A549 (cell line): ENCODE results near the gene PSMC3IP. TPM values are rescaled to one million over a fixed set of nuclear protein-coding genes. Genes with fewer than 3 reads are reported as not detected.
A peak's percentile ranks its signal among the peaks of the same experiment; 100 is the strongest.

Source experiments
- ATAC-seq, 2 experiments: fragments of 200-7000 bp in 1 of 2; fragments of >200 bp in 1 of 2; cut with Nextera tagmentation in 1 of 2; cut with Tn5 transposase in 1 of 2; 3 replicates each; pipeline versions ENCODE4 v1.8.0 to v1.9.1; 2018 to 2020; ENCODE audit warnings: mild to moderate bottlenecking in 1 of 2, moderate library complexity in 1 of 2
- CTCF ChIA-PET: fragments of 300-600 bp; sonication (Branson Sonifier 250); formaldehyde crosslinking; extraction: SDS; loops from one replicate; lab custom pipeline; 2021; ENCODE audit warnings: antibody characterized with exemption, inconsistent platforms; lab: Yijun Ruan, JAX
- POLR2A ChIA-PET: fragments of 350-600 bp; formaldehyde crosslinking; extraction: SDS; loops from one replicate; lab custom pipeline; 2021; ENCODE audit warnings: antibody characterized with exemption, inconsistent platforms; lab: Yijun Ruan, JAX
- DNase-seq, 2 experiments: peaks; one replicate each; pipeline versions ENCODE4 v3.0.0 to v3.0.0-alpha.2; 2011 to 2016; ENCODE audit warnings: low read depth in 1 of 2, low spot score in 1 of 2
- FAIRE-seq: peaks from 2 replicates; lab custom pipeline; 2011; peaks lifted over from hg19 to GRCh38; lab: Jason Lieb, UNC
- H3K27ac ChIP-seq, 2 experiments: fragments of >200 bp; sonication (Bioruptor Twin); formaldehyde crosslinking; 3 replicates each; pipeline ENCODE4 v1.5.1; 2016 to 2017
- H3K4me1 ChIP-seq: fragments of >200 bp; sonication (Bioruptor Twin); formaldehyde crosslinking; 3 replicates; pipeline ENCODE4 v1.6.1; 2016
- H3K4me2 ChIP-seq: fragments of >200 bp; sonication (Bioruptor Twin); formaldehyde crosslinking; 3 replicates; pipeline ENCODE4 v1.6.1; 2016
- H3K4me3 ChIP-seq: fragments of >200 bp; sonication (Bioruptor Twin); formaldehyde crosslinking; 3 replicates; pipeline ENCODE4 v1.5.1; 2016
- H3K9me3 ChIP-seq: fragments of >200 bp; sonication (Bioruptor Twin); formaldehyde crosslinking; 3 replicates; pipeline ENCODE4 v1.6.1; 2016
- CBX2 ChIP-seq: fragments of 200-600 bp; sonication (generic); IDR thresholded peaks from 2 replicates; pipeline ENCODE4 v1.6.1; 2016; ENCODE audit warnings: low read depth, mild to moderate bottlenecking, borderline replicate concordance
- CHD2 ChIP-seq: fragments of 150-350 bp; IDR thresholded peaks from 2 replicates; pipeline ENCODE4 v1.6.1; 2014; ENCODE audit warnings: low read length; ENCODE audit not compliant: partially characterized antibody
- GATA3 ChIP-seq: IDR thresholded peaks from 2 replicates; pipeline ENCODE4 v1.6.1; 2012; ENCODE audit warnings: borderline replicate concordance
- HEYL ChIP-seq: fragments of 250-450 bp; sonication (Bioruptor Pico); IDR thresholded peaks from 2 replicates; pipeline ENCODE4 v1.8.0; 2021; ENCODE audit warnings: mild to moderate bottlenecking, moderate library complexity
- HOXB13 ChIP-seq: fragments of 250-450 bp; sonication (Bioruptor Pico); IDR thresholded peaks from 2 replicates; pipeline ENCODE4 v1.5.0; 2020; ENCODE audit warnings: low read depth, mild to moderate bottlenecking, moderate library complexity
- HOXB5 ChIP-seq: fragments of 250-450 bp; sonication (Bioruptor Pico); IDR thresholded peaks from 2 replicates; pipeline ENCODE4 v1.5.0; 2020; ENCODE audit warnings: mild to moderate bottlenecking, moderate library complexity
- JUN ChIP-seq, 2 experiments: fragments of >200 bp; sonication (Bioruptor Twin); formaldehyde crosslinking; IDR thresholded peaks; 2 replicates in 1 of 2; 3 replicates in 1 of 2; pipeline ENCODE4 v1.6.1; 2016 to 2017
- MYC ChIP-seq: IDR thresholded peaks from 2 replicates; pipeline ENCODE4 v1.6.1; 2012; ENCODE audit warnings: mild to moderate bottlenecking, inconsistent platforms, low read length, improper control_type of control experiment, borderline replicate concordance
- NPAS2 ChIP-seq: fragments of 250-450 bp; sonication (Bioruptor Pico); IDR thresholded peaks from 2 replicates; pipeline ENCODE4 v1.8.0; 2022; ENCODE audit warnings: mild to moderate bottlenecking, moderate library complexity, borderline replicate concordance
- POLR2A ChIP-seq: IDR thresholded peaks from 2 replicates; pipeline ENCODE4 v1.6.1; 2012; ENCODE audit warnings: mild to moderate bottlenecking, low read length
- RARB ChIP-seq: fragments of 250-450 bp; sonication (Bioruptor Pico); IDR thresholded peaks from 2 replicates; pipeline ENCODE4 v1.8.0; 2021; ENCODE audit warnings: mild to moderate bottlenecking, moderate library complexity
- RFX5 ChIP-seq: fragments of 450-650 bp; IDR thresholded peaks from 2 replicates; pipeline ENCODE4 v1.7.1; 2014; ENCODE audit warnings: antibody characterized with exemption, mild to moderate bottlenecking, moderate library complexity
- TFCP2L1 ChIP-seq: fragments of 250-450 bp; sonication (Bioruptor Pico); IDR thresholded peaks from 2 replicates; pipeline ENCODE4 v1.5.0; 2021; ENCODE audit warnings: mild to moderate bottlenecking
- TP53 ChIP-seq: fragments of 250-450 bp; sonication (Bioruptor Pico); IDR thresholded peaks from 2 replicates; pipeline ENCODE4 v1.5.0; 2021; ENCODE audit warnings: mild to moderate bottlenecking, moderate library complexity
- ZSCAN20 ChIP-seq: fragments of 250-450 bp; sonication (Bioruptor Pico); IDR thresholded peaks from 2 replicates; pipeline ENCODE4 v1.8.0; 2022; ENCODE audit warnings: mild to moderate bottlenecking, moderate library complexity
- WGBS: methylation state at CpG from one replicate; pipeline ENCODE4 v1.1.6; 2017; ENCODE audit errors: missing lambda C conversion rate; 5-methylcytosine and 5-hydroxymethylcytosine counted together
- polyA plus RNA-seq, 4 experiments: library from polyadenylated mRNA; depleted of rRNA in 3 of 4; stranded (reverse); fragments of >200 nt; fragmentation: RNase III in 1 of 4; extraction: RNeasy Plus Mini Kit Qiagen cat#74134 plus additional on column Dnase treatment in 1 of 4; gene quantifications; 2 replicates in 3 of 4; 3 replicates in 1 of 4; pipeline ENCODE4 v1.2.3, GENCODE V29; 2011 to 2017
- TF ChIP-seq, protein P1 (sequence below): IDR thresholded peaks from 2 replicates; pipeline ENCODE4 v1.6.1; 2012
- TF ChIP-seq, protein P2 (sequence below): fragments of 150-350 bp; IDR thresholded peaks from 2 replicates; pipeline ENCODE4 v1.6.1; 2014; ENCODE audit warnings: low read depth, mild to moderate bottlenecking, low read length
- TF ChIP-seq, protein P3 (sequence below): fragments of 250-450 bp; sonication (Bioruptor Pico); IDR thresholded peaks from 2 replicates; pipeline ENCODE4 v1.5.0; 2021; ENCODE audit warnings: mild to moderate bottlenecking, moderate library complexity, borderline replicate concordance
- TF ChIP-seq, protein P4 (sequence below): fragments of >200 bp; sonication (Bioruptor Twin); formaldehyde crosslinking; IDR thresholded peaks from 3 replicates; pipeline ENCODE4 v1.6.1; 2016
- TF ChIP-seq, protein P5 (sequence below): fragments of 250-450 bp; sonication (Bioruptor Pico); IDR thresholded peaks from 2 replicates; pipeline ENCODE4 v1.5.0; 2020; ENCODE audit warnings: low read depth, mild to moderate bottlenecking, moderate library complexity
- TF ChIP-seq, protein P6 (sequence below): IDR thresholded peaks from 2 replicates; pipeline ENCODE4 v1.6.1; 2012

Gene PSMC3IP
- polyA plus RNA-seq, 2 of the 4 experiments (the other 2 are of a cell fraction), result 26.1 to 37.9 TPM

DNA sequence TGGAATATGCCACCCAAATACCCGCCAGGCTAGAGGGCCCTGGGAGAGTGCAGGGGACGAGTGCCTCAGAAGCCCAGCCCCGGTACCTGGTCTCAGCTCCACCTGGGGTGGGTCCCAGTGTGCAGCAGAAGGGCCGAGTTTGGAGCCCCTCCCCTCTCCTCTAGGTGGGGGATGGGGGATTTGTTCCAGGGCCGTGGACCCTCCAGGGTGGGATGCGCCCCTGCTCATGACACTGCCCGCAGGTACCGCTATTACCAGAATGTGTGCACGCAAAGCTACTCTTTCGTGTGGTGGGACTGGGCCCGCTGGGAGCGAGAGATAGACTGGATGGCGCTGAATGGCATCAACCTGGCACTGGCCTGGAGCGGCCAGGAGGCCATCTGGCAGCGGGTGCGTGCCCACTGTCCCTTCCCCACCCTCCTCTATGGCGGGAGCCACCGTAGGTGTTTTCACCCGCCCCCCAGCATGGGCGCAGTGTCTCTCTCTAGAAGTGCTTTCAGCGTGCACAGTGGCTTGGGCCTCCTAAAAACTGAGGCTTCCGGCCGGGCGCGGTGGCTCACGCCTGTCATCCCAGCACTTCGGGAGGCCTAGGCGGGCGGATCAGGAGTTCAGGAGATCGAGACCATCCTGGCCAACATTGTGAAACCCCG is 40.2 kb downstream of the PSMC3IP start:
- Histone ChIP-seq H3K4me3 (peak overlapping the region; percentile 82), H3K4me1 (peaks cover 30% of the 10 kb centered on the region), H3K27ac (peak overlapping the region; percentile 93 to 97), H3K9me3 (no peaks in the 10 kb centered on the region), H3K4me2 (peak overlapping the region; percentile 74)
- ATAC-seq (peak; percentile 1 to 14; a peak in 3 of 6 replicates), FAIRE-seq (no peak), DNase-seq (no peak)
- CTCF ChIA-PET, result interaction anchor here (1.1 to 6.8 kb wide), 7 partner anchors 10 to 226 kb away, joined by 3 to 42 read pairs (median 4); no protein-coding TSS in a partner anchor
- 0 out of 2 replicates have a peak, but pooled peaks have one; percentile 16 for TF ChIP-seq POLR2A
- TF ChIP-seq, protein P1, sequence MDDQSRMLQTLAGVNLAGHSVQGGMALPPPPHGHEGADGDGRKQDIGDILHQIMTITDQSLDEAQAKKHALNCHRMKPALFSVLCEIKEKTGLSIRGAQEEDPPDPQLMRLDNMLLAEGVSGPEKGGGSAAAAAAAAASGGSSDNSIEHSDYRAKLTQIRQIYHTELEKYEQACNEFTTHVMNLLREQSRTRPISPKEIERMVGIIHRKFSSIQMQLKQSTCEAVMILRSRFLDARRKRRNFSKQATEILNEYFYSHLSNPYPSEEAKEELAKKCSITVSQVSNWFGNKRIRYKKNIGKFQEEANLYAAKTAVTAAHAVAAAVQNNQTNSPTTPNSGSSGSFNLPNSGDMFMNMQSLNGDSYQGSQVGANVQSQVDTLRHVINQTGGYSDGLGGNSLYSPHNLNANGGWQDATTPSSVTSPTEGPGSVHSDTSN, result no peak
- POLR2A ChIA-PET, result interaction anchor here (0.7 to 2.1 kb wide), 3 partner anchors 11 to 283 kb away, joined by 3 to 22 read pairs (median 7); no protein-coding TSS in a partner anchor
- WGBS, result 86% methylated on average over 30 of the region's 31 CpGs

DNA sequence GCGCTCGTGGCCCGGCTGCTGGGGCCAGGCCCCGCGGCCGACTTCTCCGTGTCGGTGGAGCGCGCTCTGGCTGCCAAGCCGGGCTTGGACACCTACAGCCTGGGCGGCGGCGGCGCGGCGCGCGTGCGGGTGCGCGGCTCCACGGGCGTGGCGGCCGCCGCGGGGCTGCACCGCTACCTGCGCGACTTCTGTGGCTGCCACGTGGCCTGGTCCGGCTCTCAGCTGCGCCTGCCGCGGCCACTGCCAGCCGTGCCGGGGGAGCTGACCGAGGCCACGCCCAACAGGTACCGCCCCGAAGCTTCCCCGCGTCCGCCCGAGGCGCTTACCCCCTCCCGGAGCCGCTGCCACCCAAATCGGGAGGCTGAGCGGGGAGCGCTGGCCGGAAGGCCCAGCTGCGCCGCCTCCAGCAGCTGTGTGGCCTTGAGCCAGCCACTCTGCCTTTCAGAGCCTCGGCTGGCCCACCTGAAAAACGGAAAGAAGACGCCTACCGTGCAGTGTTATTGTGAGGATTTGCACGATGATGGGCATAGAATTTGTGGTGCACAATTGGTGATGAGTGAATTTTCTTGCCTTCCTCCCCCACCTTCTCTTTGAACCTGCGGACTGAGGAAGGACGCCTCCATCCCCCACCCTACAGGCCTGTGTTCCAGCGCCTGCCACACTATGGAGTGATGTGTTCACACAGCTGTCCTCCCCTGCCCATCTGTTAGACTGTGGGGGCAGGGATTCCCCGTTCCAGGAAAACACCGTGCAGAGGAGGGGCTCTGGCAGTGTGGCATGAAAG is 41.0 kb downstream of the PSMC3IP start:
- POLR2A ChIA-PET, result interaction anchor here (0.5 to 2.1 kb wide), 18 partner anchors 9 to 462 kb away, joined by 3 to 22 read pairs (median 6); partner anchors contain the start of genes CAVIN1, PLEKHH3, PSMC3IP and RETREG3

More for the DNA sequence above, 41.0 kb downstream of the PSMC3IP start:
- no peaks in the 10 kb centered on the region for H3K9me3 ChIP-seq
- WGBS, result 3% methylated on average over 24 of the region's 65 CpGs
- CTCF ChIA-PET, result interaction anchor here (0.6 to 6.8 kb wide), 13 partner anchors 10 to 516 kb away, joined by 3 to 42 read pairs (median 4); partner anchors contain the start of genes HSD17B1 and NKIRAS2
- H3K4me2 ChIP-seq, result peak overlapping the region; percentile 74
- ATAC-seq, result peak; percentile 73 to 79
- DNase-seq, result peak; percentile 81 to 95
- TF ChIP-seq TP53 (0 out of 2 replicates have a peak, but pooled peaks have one; percentile 14), POLR2A (peak; percentile 68), RARB (no peak), JUN (IDR thresholded peaks at IDR 0.05) (peak in 1 of 2 experiments; percentile 87; a peak in 2 of 5 replicates), CBX2 (no peak), TFCP2L1 (0 out of 2 replicates have a peak, but pooled peaks have one; percentile 7), HEYL (no peak), NPAS2 (CRISPR knock-in tag) (peak; percentile 46; the same call in 1 of the 2 replicates), MYC (peak; percentile 50; the same call in 1 of the 2 replicates), CHD2 (peak; percentile 26), GATA3 (peak; percentile 1; the same call in 1 of the 2 replicates), ZSCAN20 (no peak), RFX5 (no peak), HOXB5 (peak; percentile 76; the same call in 1 of the 2 replicates), HOXB13 (no peak)
- TF ChIP-seq, protein P2, sequence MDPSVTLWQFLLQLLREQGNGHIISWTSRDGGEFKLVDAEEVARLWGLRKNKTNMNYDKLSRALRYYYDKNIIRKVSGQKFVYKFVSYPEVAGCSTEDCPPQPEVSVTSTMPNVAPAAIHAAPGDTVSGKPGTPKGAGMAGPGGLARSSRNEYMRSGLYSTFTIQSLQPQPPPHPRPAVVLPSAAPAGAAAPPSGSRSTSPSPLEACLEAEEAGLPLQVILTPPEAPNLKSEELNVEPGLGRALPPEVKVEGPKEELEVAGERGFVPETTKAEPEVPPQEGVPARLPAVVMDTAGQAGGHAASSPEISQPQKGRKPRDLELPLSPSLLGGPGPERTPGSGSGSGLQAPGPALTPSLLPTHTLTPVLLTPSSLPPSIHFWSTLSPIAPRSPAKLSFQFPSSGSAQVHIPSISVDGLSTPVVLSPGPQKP, result no peak
- TF ChIP-seq, protein P3, sequence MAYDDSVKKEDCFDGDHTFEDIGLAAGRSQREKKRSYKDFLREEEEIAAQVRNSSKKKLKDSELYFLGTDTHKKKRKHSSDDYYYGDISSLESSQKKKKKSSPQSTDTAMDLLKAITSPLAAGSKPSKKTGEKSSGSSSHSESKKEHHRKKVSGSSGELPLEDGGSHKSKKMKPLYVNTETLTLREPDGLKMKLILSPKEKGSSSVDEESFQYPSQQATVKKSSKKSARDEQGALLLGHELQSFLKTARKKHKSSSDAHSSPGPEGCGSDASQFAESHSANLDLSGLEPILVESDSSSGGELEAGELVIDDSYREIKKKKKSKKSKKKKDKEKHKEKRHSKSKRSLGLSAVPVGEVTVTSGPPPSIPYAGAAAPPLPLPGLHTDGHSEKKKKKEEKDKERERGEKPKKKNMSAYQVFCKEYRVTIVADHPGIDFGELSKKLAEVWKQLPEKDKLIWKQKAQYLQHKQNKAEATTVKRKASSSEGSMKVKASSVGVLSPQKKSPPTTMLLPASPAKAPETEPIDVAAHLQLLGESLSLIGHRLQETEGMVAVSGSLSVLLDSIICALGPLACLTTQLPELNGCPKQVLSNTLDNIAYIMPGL (CRISPR knock-in tag), result no peak
- TF ChIP-seq, protein P4, sequence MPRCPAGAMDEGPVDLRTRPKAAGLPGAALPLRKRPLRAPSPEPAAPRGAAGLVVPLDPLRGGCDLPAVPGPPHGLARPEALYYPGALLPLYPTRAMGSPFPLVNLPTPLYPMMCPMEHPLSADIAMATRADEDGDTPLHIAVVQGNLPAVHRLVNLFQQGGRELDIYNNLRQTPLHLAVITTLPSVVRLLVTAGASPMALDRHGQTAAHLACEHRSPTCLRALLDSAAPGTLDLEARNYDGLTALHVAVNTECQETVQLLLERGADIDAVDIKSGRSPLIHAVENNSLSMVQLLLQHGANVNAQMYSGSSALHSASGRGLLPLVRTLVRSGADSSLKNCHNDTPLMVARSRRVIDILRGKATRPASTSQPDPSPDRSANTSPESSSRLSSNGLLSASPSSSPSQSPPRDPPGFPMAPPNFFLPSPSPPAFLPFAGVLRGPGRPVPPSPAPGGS, result peak; percentile 95
- TF ChIP-seq, protein P5, sequence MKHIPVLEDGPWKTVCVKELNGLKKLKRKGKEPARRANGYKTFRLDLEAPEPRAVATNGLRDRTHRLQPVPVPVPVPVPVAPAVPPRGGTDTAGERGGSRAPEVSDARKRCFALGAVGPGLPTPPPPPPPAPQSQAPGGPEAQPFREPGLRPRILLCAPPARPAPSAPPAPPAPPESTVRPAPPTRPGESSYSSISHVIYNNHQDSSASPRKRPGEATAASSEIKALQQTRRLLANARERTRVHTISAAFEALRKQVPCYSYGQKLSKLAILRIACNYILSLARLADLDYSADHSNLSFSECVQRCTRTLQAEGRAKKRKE (CRISPR knock-in tag), result 0 out of 2 replicates have a peak, but pooled peaks have one; percentile 32
- TF ChIP-seq, protein P6, sequence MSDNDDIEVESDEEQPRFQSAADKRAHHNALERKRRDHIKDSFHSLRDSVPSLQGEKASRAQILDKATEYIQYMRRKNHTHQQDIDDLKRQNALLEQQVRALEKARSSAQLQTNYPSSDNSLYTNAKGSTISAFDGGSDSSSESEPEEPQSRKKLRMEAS, result peak; percentile 65
- H3K4me1 ChIP-seq, result peaks cover 31% of the 10 kb centered on the region
- peak overlapping the region; percentile 93 to 97 for H3K27ac ChIP-seq
- no peak for FAIRE-seq
- peak overlapping the region; percentile 82 for H3K4me3 ChIP-seq
